ENCODE results near the gene MDM1. TPM values are rescaled to one million over a fixed set of nuclear protein-coding genes. Genes with fewer than 3 reads are reported as not detected.

The MDM1 gene
- total and polyA plus RNA-seq, 8 donors = 3.9 to 41.4 (median 12.0) TPM

DNA sequence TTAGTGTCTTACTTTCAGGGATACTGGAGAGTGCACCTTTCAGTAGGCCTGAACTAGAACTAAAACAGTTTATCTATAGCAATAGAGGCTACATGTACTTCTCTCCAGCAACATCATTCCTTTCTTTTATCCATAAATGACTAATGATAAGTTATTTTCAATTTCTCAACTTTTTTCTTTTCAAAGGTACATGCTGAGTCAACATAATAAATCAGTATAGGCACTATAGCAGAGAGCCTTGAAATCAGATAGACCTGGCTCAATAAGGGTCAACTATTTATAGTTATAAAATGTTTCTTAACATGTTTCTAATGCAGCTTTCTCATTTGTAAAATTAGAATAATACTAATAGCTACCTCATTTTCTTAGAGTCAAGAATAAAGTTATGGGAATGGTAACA, 84.4 kb downstream of the MDM1 start:
- TF ChIP-seq, protein P1, sequence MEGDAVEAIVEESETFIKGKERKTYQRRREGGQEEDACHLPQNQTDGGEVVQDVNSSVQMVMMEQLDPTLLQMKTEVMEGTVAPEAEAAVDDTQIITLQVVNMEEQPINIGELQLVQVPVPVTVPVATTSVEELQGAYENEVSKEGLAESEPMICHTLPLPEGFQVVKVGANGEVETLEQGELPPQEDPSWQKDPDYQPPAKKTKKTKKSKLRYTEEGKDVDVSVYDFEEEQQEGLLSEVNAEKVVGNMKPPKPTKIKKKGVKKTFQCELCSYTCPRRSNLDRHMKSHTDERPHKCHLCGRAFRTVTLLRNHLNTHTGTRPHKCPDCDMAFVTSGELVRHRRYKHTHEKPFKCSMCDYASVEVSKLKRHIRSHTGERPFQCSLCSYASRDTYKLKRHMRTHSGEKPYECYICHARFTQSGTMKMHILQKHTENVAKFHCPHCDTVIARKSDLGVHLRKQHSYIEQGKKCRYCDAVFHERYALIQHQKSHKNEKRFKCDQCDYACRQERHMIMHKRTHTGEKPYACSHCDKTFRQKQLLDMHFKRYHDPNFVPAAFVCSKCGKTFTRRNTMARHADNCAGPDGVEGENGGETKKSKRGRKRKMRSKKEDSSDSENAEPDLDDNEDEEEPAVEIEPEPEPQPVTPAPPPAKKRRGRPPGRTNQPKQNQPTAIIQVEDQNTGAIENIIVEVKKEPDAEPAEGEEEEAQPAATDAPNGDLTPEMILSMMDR (IDR thresholded peaks at IDR 0.05) = no peak
- TF ChIP-seq POLR2A (IDR thresholded peaks at IDR 0.05) (no peak), EP300 (IDR thresholded peaks at IDR 0.05) (no peak), POLR2AphosphoS5 (IDR thresholded peaks at IDR 0.05) (no peak)
- Histone ChIP-seq H3K27ac (no peak overlapping the region), H3K4me1 (peaks cover 6 to 20% (median 12%) of the 10 kb centered on the region in 4 donors), H3K36me3 (no peaks in the 10 kb centered on the region), H3K9me3 (no peaks in the 10 kb centered on the region), H3K4me3 (no peak overlapping the region), H3K27me3 (peaks cover 0 to 3% (median 0%) of the 10 kb centered on the region in 3 donors)
- no peak for DNase-seq
- intact Hi-C loops (cut with DNase I; ENCODE audit: low total_unique reads) = no loop called here

DNA sequence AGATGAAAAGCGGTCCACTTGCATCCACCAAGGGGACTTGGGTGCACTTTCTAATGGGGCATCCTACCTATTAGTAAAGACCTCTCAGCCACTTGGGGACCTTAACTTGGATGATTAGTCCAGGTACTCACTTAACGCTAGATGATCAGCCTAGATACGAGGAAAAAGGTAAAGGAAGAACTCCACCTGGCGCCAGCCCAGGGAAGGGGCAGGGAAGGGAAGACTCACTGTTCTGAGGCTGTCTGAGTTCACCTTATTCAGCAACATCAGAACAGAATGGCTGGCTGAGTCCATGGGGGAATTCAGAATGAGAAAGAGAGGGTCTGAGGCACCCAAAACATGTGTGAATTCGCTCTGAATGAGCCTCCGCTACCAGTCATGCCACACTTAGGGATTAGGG, 85.8 kb downstream of the MDM1 start:
- DNase-seq = no peak
- Histone ChIP-seq H3K4me1 (peaks cover 6 to 22% (median 16%) of the 10 kb centered on the region in 4 donors), H3K27me3 (no peaks in the 10 kb centered on the region), H3K9me3 (no peaks in the 10 kb centered on the region), H3K27ac (no peak overlapping the region), H3K36me3 (no peaks in the 10 kb centered on the region), H3K4me3 (no peak overlapping the region)
- TF ChIP-seq, protein P1 (IDR thresholded peaks at IDR 0.05) = no peak
- TF ChIP-seq EP300 (IDR thresholded peaks at IDR 0.05) = no peak
- TF ChIP-seq POLR2A (IDR thresholded peaks at IDR 0.05) = no peak
- no peak for TF ChIP-seq POLR2AphosphoS5 (IDR thresholded peaks at IDR 0.05)
- WGBS, 5 donors = 86 to 96% (median 94%) methylated on average over 6 of the region's 6 CpGs
- intact Hi-C loops (cut with DNase I; ENCODE audit: low total_unique reads) = no loop called here

DNA sequence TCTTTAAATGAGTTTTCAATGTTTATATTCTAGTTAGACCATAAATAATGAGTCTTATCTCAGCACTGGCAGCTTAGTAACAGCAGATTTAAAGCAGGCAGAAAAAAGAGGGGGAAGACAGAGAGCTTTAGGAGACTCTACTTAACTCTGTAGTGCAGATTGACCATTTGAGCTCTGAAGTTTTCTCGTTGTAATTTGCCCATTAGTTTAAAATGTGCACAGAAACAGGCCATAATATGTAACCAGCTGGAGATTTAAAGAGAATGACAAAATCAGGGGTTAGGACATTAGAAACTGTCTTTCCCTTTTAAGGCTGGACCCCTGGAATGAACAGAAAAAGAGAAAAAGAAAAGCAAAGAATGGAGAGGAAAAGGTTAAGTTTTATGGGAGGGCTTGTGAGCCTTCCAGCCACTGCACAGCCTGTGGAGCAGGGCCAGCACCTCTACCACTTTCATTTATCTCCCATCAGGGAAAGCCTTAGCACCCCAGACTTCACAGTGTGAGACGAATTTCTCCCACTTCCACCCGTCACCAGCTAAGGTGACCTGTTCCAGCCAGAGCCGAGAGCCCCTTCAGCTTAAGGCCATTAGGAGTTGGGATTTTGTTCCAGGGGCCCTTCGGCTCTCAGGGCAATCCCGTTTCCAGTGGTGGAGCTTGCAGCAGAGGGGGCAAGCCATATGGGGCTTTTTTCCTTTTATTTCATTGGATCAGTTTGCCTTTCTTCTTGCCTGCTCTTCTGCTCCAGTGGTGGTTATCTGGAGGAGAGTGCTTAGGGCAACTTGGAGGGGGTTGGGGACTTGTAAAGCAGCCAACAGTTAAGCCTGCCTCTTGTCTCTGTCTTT, 86.8 kb downstream of the MDM1 start:
- 22 to 34% (median 32%) methylated on average over 6 of the region's 6 CpGs for WGBS, 5 donors
- TF ChIP-seq EP300 (IDR thresholded peaks at IDR 0.05) (no peak), POLR2AphosphoS5 (IDR thresholded peaks at IDR 0.05) (no peak), POLR2A (IDR thresholded peaks at IDR 0.05) (no peak)
- TF ChIP-seq, protein P1 (IDR thresholded peaks at IDR 0.05) = no peak

More for the DNA sequence above, 86.8 kb downstream of the MDM1 start:
- Histone ChIP-seq H3K4me1 (peaks cover 11 to 31% (median 21%) of the 10 kb centered on the region in 4 donors), H3K27ac (peak overlapping the region in 2 of 5 donors; percentile 4 to 50), H3K27me3 (no peaks in the 10 kb centered on the region), H3K4me3 (peak overlapping the region; percentile 17 to 32 (median 24)), H3K9me3 (no peaks in the 10 kb centered on the region), H3K36me3 (no peaks in the 10 kb centered on the region)
- DNase-seq = peak in 1 of 2 donors; percentile 73
- intact Hi-C loops (cut with DNase I; ENCODE audit: low total_unique reads) = no loop called here

Other genes with a start within 250 kb of the MDM1 start
- gene IFNG, start 172.6 kb downstream of the MDM1 start, total RNA-seq = not detected
- gene IFNG, start 172.6 kb downstream of the MDM1 start, polyA plus RNA-seq = not detected
- not detected for gene IL26, start 106.6 kb downstream of the MDM1 start, total RNA-seq
- gene IL26, start 106.6 kb downstream of the MDM1 start, polyA plus RNA-seq = not detected
- gene IL22, start 78.8 kb downstream of the MDM1 start, total RNA-seq = not detected
- gene IL22, start 78.8 kb downstream of the MDM1 start, polyA plus RNA-seq = under 1 TPM in 1 of 3 donors, not detected in 2; 0.15 TPM

Measured in stomach (tissue), 9 donors.